GM18909 (cell line): ENCODE measurements around the gene FNDC3A.

Source experiments
- ATAC-seq: cut with Tn5 transposase; IDR thresholded peaks from one replicate; pipeline ENCODE4 v1.9.1; 2021; ENCODE audit warnings: mild to moderate bottlenecking; ENCODE audit not compliant: unreplicated experiment, poor library complexity

Gene FNDC3A

GRCh38 chr13:48975856-48976575 is at the start of gene FNDC3A:
TSS of gene FNDC3A (plus strand) at chr13:48975912. CDS start at chr13:49006191, 30,279 bp downstream.
- ATAC-seq = peak; percentile 67

DNA sequence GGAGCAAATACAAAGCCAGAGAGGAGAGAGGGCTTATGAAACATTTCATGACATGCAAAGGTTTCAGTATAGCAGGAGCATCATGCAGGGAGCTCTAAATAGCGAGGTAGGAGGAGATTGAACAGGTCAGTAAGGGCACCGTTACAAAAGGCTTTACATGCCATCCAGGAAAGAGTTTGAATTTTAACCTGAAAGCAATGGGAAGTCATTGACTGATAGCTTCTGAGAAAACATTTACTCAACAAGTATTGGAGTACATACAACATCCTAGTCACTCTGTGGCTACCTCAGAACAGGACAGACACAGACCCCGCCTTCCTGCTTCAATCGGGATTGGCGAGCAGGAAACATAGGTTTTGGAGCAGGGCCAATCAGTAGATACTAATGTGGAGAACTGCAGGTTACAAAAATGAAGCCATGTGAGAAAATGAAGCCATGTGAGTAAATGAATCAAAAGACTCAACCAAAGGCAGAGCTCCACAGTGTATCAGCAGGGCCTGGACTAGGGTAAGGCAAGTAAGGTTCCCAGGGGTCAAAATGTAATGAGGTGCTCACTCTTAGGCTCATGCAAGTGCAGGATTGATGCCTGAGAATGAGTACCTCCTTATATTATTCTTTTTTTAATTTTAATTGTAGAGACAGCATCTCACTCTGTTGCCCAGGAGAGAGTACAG is 46.8 kb upstream of the FNDC3A start:
- no peak for ATAC-seq

DNA sequence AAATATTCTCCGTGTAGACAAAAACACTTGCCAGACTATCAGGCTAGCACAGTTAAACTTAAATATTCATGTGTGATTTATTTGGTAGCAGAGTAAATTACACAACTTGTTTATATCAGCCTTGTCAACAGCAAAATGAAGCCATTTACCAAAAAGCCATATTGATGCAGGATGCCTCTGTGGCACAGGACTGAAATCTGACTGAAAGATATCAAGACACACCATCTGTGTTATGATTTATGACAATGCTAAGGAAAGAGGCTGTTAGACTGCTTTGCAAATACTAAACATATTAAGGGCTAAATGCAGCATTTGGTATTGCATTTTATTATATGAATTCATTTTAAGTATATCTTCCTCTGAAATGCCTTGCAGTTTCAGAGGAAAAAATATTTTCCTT is 44.8 kb upstream of the FNDC3A start:
- ATAC-seq = no peak

- ATAC-seq = no peak
Measured at GRCh38 chr13:48938308-48938943, 37.3 kb upstream of the FNDC3A start.

GRCh38 chr13:48939728-48940127 is 36.0 kb upstream of the FNDC3A start:
- no peak for ATAC-seq

DNA sequence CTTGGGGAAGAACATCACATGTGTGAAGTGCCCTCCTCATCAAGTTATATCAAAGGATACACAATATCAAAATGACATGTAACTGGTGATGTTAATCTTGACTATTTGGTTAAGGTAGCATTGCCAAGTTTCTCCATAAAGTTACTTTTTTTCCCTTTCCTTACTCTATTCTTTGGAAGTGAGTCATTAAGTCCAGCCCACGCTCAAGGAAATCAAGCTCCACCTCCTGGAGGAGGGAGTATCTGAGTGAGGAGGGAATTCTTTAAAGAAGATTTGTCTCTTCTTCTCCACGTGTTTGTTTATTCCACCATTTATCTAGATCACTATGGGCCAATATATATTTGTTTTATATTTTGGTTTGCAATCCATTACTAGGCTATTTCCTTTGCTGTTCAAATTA is 33.6 kb upstream of the FNDC3A start:
- no peak for ATAC-seq

- no peak for ATAC-seq
Measured at GRCh38 chr13:48944221-48944620, 31.5 kb upstream of the FNDC3A start.

DNA sequence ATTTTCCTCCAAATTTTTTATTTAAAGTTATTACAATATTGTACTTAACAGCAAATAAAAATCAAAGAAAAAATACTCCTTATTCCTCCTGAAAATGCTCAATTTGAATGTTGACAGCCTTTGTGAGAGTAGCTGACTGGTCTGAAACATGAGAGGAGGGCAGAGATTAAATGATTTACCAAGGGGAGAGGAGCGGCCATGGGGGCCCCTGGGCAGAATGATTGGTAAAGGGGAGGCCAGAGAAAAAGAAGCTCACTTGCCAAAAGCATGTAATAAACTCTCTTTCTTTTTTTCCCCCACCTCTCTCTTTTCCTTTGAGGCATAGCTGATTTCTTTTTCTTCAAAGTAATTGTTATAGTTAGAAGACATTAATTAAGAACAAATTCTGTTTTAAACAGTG is 30.1 kb upstream of the FNDC3A start:
- ATAC-seq = no peak

DNA sequence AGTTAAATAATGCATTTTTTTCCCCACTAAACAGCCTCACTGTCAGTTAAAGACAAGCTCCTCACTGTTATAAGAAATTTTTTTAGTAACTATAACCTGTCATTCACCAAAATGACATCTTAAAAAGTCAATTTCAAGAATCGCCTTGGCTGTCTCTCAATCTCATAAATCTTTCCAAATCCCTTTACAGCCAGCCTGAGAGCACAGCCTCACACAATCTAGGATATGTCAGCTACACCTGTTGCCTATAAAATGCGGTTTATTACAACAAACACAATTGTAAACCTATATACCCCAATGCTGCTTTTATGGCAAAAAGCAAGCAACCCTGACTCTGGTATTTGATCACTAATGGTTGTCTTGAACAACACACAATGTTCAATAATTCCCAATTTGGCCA is 29.5 kb upstream of the FNDC3A start:
- ATAC-seq = no peak

DNA sequence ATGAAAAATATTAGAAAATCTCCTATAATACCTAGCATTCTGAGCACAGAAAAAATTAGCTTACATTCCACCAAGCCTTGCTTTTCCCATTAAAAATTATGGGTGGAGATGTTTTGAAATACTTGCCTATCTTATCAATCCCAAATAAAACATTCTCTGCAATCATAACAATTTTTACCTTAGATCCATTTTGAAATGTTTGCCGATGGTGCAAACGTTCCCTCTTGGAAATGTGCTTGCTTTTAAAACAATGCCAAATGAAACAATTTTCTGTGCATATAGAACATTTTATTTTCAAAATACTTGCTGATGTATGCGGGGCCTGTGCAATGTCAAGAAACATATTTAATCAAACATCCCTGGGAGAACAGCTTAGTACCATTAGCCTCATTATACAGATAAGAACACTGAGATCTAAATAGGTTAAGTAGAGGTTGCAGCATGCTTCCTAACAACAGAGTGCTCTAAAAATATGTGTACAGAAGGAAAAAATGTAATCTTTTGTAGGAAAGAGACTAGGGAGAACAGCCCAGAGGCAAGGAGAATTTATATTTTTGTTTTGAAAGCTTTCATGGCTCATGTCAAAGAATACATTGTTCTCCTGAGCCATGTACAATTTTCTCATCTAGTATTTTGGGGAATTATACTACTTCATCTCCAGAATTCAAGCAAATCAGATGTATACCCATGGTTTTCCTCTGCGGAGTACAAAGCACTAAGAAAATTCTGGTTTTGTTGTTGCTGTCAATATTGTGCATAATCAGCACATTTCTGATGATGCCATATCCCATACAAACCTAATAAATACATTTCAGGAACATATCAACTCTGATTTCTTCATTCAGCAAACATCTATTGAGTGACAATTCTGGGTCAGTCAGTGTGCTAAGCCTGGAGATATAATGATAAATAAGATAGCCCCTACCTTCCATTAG is 25.9 kb upstream of the FNDC3A start:
- no peak for ATAC-seq

DNA sequence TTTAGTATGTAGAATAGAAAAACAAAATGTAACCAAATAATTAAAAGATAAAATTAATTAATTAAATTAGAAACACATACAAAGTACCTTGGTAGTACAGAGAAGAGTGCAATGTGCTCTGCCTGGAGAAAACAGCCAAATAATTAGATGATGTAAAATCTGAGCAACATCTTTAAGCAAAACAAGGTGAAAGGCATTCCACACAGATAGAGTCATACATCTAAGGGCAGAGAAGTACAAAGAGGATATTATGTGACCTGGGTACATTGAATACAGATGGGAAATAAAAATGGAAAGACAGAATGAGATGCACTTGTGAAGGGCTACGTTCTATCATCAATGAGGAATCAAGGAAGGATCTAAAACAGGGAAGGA is 25.2 kb upstream of the FNDC3A start:
- ATAC-seq = no peak

- no peak for ATAC-seq
Measured at GRCh38 chr13:48954081-48954480, 21.6 kb upstream of the FNDC3A start.

GRCh38 chr13:48955536-48955935 is 20.2 kb upstream of the FNDC3A start:
- ATAC-seq = no peak

GRCh38 chr13:48961379-48961778 is 14.3 kb upstream of the FNDC3A start:
- ATAC-seq = no peak

GRCh38 chr13:48962281-48962680 is 13.4 kb upstream of the FNDC3A start:
- ATAC-seq = no peak

DNA sequence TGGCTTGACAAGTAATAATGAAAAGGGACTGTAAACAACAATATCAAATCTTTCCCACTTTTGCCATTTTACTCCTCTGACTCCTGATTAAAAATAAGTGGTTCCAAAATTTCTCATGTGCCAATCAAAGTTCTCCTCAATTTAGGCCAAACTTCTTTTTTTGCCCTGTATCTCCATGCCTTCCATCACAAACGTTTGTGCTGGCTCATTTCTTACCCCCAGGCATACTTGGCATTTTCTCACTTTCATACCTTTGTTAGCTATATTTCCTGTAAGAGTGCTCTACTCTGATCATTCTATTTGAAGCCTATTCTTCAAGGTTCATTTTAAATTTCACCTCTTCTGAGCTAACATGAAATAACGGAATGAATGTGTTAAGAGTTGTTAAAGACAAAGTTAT is 10.0 kb upstream of the FNDC3A start:
- ATAC-seq = no peak

DNA sequence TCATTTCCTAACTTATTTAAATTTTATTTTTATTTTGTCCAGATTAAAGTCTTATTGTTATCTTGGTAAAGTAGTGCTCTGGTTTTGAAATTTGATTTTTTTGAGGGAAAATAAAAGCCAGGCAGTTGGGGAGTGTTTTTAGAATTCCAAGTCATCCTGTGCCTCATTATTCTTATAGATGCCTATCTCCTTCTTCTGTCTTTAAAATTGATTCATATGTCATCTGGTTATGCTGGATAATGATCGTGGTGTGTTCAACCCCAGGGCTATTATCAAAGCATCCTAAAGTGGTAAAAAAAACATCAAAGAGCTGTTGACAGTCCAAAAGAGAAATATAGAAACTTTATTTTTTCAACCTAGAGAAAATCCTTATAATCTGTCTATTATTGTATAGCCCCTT is 6.0 kb upstream of the FNDC3A start:
- ATAC-seq = no peak

DNA sequence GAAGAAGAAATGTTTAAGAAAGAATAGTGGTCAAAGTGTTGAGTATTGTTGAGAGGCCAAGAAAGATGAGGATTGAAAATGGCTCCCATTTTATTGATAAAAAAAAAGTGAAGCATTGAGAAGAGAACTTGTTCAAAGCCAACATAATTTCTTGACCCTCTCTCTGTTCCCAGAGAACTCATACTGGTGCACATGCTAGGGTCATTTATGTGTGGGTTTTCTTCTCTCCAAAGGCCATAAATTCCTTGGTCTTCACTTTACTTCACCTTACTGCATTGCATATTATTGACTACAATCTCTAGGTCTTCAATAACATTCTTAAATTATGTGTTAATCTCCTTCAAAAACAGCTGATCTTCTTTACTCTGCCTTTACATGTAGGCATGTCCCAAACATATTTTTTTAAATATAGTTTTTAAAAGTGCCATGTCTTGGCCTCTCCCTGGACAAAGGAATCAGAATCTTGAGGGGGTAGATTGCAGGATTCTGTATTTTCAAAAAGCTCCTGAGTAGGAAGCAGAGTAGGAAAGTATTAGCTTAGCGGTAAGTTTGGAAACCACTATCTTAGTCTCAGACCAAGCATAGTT is 1.8 kb upstream of the FNDC3A start:
- ATAC-seq = no peak

GRCh38 chr13:48975101-48975855 is 434 bp upstream of the FNDC3A start:
- ATAC-seq = peak; percentile 23
